ENCODE results near the gene MPL. TPM values are rescaled to one million over a fixed set of nuclear protein-coding genes. Genes with fewer than 3 reads are reported as not detected.

MPL gene
- polyA plus RNA-seq, 1 of the 3 experiments (the other 2 are of a cell fraction), result not detected

- TF ChIP-seq IRF3 (IDR thresholded peaks at IDR 0.05; ENCODE audit: low read depth, low read length), result peak; percentile 67
- TF ChIP-seq RFX5 (IDR thresholded peaks at IDR 0.05; ENCODE audit: low read length), result no peak
- TF ChIP-seq YY1 (IDR thresholded peaks at IDR 0.05; ENCODE audit: low read depth), result no peak
- peak; percentile 99 for TF ChIP-seq CHD2 (IDR thresholded peaks at IDR 0.05; ENCODE audit: low read length, partially characterized antibody)
- TF ChIP-seq FOSL2 (IDR thresholded peaks at IDR 0.05; ENCODE audit: borderline replicate concordance, low read depth), result no peak
- TF ChIP-seq RXRA (IDR thresholded peaks at IDR 0.05; ENCODE audit: borderline replicate concordance, low read depth), result no peak
- TF ChIP-seq SIN3A (IDR thresholded peaks at IDR 0.05; ENCODE audit: borderline replicate concordance, low read depth, low read length), result peak; percentile 100
- TF ChIP-seq POLR2AphosphoS5 (IDR thresholded peaks at IDR 0.05; ENCODE audit: low read depth, low read length), result peak; percentile 41; the same call in 1 of the 2 replicates
- peak; percentile 82 for TF ChIP-seq GABPA (IDR thresholded peaks at IDR 0.05; ENCODE audit: low read depth)
- TF ChIP-seq CTCF (IDR thresholded peaks at IDR 0.05), result no peak
- TF ChIP-seq JUND (IDR thresholded peaks at IDR 0.05), result no peak
Observed at GRCh38 chr1:43358746-43359693, 21.4 kb downstream of the MPL start, which contains the start of gene CDC20 (continued).

- no peak for TF ChIP-seq NFIC (IDR thresholded peaks at IDR 0.05; ENCODE audit: borderline replicate concordance)
- TF ChIP-seq RFX5 (IDR thresholded peaks at IDR 0.05; ENCODE audit: low read length), result no peak
- no peak for TF ChIP-seq USF1 (IDR thresholded peaks at IDR 0.05; ENCODE audit: borderline replicate concordance, low read depth)
- Histone ChIP-seq H2AFZ (ENCODE audit: low read depth) (no peak overlapping the region), H3K27ac (ENCODE audit: low read depth in 2 of 2, low read length in 1 of 2) (peak overlapping the region in 1 of 2 experiments; percentile 45; a peak in 1 of 4 replicates), H3K9ac (peak overlapping the region; percentile 86), H3K79me2 (ENCODE audit: insufficient read depth) (peaks cover 54% of the 10 kb centered on the region), H4K20me1 (ENCODE audit: insufficient read depth) (no peaks in the 10 kb centered on the region), H3K4me1 (ENCODE audit: control insufficient read depth in 1 of 2, insufficient read depth in 2 of 2, low read depth in 1 of 2, low read length in 1 of 2) (peaks cover 7 to 30% of the 10 kb centered on the region in 2 experiments; a peak in 1 of 4 replicates), H3K9me3 (no peaks in the 10 kb centered on the region), H3K4me3 (ENCODE audit: low read depth in 2 of 2, low read length in 1 of 2) (peak overlapping the region; percentile 78 to 79), H3F3A (replicated peaks; ENCODE audit: insufficient read depth) (peaks cover 40% of the 10 kb centered on the region), H3K4me2 (peak overlapping the region; percentile 87), H3K36me3 (replicated peaks in 1 of 2; ENCODE audit: control insufficient read depth in 1 of 2, insufficient read depth in 2 of 2, low read length in 1 of 2) (peaks cover 30 to 42% of the 10 kb centered on the region in 2 experiments), H3K27me3 (ENCODE audit: insufficient read depth) (no peaks in the 10 kb centered on the region), H3K9me2 (no peaks in the 10 kb centered on the region)
- 60% methylated on average over 10 of the region's 11 CpGs for WGBS (ENCODE audit: low lambda C conversion rate)
- no peak for DNase-seq
- CTCF ChIA-PET, result interaction anchor here (1.5 kb wide), 1 partner anchor 133 kb away, joined by 4 read pairs; no protein-coding TSS in a partner anchor
- POLR2A ChIA-PET, result interaction anchor here (1.0 kb wide), 1 partner anchor 30 kb away, joined by 3 read pairs; the partner anchor contains the start of genes MED8 and SZT2
Observed at GRCh38 chr1:43359696-43360095, 22.1 kb downstream of the MPL start.

Data from SK-N-SH (cell line).